ENCODE measurements around the gene MVD.

- TF ChIP-seq, protein P1, sequence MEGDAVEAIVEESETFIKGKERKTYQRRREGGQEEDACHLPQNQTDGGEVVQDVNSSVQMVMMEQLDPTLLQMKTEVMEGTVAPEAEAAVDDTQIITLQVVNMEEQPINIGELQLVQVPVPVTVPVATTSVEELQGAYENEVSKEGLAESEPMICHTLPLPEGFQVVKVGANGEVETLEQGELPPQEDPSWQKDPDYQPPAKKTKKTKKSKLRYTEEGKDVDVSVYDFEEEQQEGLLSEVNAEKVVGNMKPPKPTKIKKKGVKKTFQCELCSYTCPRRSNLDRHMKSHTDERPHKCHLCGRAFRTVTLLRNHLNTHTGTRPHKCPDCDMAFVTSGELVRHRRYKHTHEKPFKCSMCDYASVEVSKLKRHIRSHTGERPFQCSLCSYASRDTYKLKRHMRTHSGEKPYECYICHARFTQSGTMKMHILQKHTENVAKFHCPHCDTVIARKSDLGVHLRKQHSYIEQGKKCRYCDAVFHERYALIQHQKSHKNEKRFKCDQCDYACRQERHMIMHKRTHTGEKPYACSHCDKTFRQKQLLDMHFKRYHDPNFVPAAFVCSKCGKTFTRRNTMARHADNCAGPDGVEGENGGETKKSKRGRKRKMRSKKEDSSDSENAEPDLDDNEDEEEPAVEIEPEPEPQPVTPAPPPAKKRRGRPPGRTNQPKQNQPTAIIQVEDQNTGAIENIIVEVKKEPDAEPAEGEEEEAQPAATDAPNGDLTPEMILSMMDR (IDR thresholded peaks at IDR 0.05): no peak
- no peak for TF ChIP-seq POLR2A (IDR thresholded peaks at IDR 0.05)
These were observed 22.8 kb downstream of the MVD start for GRCh38 chr16:88640039-88640495.

All from thyroid gland (tissue), 4 donors.